ENCODE data around the gene SDHAF3.
A peak's percentile ranks its signal among the peaks of the same experiment; 100 is the strongest.
"Not testable (repeated sequence)": the region's sequence is repeated elsewhere in the genome, so short reads cannot be mapped to it uniquely, and the experiment has no call there.

SDHAF3 gene

DNA sequence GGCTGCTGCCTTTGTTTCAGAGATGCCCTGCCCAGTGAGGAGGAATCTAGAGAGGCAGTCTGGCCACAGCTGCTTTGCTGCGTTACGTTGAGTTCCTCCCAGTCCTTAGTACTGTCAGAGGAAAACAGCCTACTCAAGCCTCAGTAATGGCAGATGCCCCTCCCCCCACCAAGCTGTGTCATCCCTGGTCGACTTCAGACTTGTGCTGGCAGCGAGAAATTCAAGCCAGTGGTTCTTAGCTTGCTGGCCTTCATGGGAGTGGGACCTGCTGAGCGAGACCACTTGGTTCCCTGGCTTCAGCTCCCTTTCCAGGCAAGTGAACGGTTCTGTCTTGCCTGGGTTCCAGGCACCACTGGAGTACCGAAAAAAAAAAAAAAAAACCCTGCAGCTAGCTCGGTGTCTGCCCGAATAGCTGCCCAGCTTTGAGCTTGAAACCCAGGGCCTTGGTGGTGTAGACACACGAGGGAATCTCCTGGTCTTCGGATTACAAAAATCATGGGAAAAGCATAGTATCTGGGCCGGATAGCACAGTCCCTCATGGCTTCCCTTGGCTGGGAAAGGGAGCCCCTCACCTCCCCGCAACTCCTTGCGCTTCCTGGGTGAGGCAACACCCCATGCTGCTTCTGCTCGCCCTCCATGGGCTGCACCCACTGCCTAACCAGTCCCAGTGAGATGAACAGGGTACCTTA, 9.1 kb downstream of the SDHAF3 start:
- DNase-seq, result no peak

DNA sequence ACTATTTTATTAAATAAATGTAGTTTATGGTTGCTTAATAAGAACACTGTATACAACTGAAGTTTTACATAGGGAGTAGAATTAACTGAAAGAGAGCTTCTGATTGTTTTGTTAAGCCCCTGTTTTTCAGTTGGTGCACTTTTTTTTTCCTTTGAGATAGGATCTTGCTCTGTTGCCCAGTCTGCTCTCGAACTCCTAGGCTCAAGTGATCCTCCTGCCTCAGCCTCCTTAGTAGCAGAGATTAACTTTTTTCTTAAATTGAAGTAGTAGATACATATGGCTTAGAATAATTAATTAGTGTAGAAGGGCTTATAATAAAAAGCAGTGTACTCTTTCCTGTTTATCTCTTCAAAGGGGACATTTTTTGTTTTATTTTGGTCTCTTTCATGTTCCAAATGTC, 11.2 kb downstream of the SDHAF3 start:
- DNase-seq, result no peak

DNA sequence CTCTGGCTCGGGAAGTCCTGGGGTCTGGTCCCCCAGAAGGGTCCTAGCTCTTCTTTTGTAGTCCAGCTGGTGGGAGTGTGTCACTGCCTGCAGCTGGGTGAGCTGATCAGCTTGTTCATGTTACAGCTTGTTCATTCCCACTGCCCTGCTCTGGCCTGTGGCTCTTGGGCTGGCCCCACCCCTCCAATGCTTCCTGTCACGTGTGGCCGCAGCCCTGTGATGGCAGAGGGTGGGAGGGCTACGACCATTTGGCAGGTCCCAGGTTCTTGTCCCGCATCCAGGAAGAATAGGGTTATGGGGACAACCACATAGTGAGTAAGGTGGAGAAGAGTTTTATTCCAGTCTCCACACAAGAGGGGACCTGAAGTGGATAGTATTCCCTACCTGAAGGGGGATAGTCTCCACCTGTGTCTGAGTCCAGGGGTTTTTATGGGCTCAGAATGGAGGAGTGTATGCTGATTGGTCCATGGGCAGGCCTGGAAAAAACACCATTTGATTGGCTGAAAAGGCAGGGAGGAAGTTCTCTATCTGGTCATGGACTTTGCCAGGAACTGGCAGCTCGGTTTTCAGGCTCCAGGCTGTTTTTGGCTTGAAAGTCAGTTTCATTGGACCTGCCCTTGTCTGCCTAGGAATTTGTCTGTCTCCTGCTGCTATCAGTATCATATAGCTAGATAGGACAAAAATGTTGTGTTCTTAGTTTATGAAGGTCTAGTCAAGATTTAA, 13.1 kb downstream of the SDHAF3 start:
- no peak for DNase-seq

DNA sequence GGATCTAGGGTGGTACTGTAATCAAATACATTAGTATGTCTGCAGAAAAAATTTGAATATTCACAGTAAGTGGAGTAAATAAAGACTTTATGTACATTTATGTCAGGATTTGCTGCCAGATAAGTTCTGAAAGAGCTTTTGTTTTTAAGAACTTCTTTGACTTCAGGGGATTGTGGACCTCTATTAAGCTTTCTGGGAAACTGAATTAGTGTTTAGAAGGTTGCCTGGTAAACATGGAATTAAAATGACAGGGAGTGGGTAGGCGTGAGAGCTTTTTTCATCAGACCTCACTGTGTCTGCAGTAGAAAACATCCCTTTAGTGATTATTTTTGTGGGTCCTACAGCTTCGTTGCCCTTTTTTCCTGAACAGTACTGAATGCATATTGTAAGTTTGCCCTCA, 15.7 kb downstream of the SDHAF3 start:
- no peak for DNase-seq

DNA sequence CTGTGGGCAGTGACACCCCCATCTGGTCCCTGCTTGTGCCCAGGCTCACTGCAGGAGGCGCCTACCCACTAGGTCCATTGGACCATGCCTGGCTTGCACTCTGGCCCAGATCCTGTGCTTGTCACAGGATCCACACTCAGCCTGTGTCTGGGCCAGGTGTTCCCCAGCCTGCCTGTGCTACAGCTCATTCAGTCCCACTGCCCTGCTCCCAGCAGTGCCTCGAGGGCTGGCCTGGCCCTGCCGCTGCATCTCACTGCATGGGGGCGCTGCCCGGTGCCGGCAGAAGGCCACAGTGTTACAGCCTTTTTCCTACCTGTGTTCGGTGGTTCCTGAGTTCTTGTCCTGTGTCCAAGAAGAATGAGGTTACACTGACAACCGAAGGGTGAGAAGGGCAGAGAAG, 21.3 kb downstream of the SDHAF3 start:
- DNase-seq, result no peak

DNA sequence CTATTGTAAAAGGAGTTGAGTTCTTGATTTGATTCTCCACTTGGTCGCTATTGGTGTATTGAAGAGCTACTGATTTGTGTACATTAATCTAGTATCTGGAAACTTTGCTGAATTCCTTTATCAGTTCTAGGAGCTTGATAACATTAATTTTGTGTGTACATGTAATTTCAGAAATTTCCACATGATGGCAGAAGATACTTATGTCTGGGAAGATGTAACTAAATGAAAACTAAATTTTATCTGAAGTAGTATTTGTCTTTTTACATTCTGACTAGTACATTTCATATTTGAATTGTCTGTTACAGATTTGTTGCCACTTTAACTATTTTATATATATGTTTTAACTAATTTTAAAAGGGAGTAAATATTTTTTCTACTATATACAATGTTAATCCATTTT, 27.6 kb downstream of the SDHAF3 start:
- no peak for DNase-seq

DNA sequence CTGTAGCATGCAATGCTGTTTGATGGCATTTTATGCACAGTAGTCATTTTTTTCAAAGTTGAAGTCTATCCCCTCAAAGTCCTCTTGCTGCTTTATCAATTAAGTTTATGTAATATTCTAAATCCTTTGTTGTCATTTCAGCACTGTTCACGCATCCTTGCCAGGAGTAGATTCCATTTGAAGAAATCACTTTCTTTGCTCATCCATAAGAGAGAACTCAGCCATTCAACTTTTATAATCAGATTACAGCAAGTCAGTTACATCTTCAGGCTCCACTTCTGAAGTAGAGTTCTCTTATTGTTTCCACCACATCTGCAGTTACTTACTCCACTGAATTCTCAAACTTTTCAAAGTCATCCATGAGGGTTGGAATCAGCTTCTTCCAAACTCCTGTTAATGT, 32.3 kb downstream of the SDHAF3 start:
- no peak for DNase-seq

DNA sequence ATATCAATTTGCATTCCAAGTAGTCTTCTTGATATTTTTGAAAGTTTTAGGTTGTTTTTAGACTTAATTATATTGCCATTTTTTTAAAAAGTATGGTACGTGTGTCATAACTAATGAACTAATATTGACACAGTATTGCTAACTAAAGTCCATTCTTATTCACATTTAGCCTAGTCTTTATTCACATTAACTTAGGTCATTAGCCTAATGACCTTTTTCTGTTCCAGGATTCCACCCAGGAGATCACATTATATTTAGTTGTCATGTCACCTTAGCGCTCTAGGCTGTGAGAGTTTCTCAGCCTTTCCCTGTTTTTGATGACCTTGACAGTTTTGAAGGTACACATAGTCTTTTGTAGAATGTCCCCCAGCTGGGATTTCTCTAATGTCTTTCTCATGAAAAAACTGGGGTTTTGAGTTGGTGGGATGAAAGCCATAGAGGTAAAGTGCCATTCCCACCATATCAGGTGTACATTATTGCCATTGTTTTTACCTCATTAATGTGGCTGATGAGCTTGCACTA, 38.5 kb downstream of the SDHAF3 start:
- DNase-seq, result no peak

DNA sequence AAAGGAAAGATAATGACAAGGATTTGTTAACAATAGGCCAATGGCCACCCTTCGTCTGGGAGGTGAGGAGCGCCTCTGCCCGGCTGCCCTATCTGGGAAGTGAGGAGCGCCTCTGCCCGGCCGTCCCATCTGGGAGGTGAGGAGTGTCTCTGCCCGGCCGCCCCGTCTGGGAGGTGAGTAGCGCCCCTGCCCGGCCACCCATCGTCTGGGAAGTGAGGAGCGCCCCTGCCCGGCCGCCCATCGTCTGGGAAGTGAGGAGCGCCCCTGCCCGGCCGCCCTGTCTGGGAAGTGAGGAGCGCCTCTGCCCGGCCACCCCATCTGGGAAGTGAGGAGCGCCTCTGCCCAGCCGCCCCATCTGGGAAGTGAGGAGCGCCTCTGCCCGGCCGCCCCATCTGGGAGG, 42.5 kb downstream of the SDHAF3 start:
- not testable (repeated sequence) for DNase-seq

DNA sequence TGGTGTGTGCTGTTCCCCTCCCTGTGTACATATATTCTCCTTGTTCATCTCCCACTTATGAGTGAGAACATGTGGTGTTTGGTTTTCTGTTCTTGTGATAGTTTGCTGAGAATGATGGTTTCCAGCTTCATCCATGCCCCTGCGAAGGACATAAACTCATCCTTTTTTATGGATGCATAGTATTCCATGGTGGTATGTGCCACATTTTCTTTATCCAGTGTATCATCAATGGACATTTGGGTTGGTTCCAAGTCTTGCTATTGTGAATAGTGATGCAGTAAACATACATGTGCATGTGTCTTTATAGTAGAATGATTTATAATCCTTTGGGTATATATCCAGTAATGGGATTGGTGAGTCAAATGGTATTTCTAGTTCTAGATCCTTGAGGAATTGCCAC, 44.1 kb downstream of the SDHAF3 start:
- not testable (repeated sequence) for DNase-seq

DNA sequence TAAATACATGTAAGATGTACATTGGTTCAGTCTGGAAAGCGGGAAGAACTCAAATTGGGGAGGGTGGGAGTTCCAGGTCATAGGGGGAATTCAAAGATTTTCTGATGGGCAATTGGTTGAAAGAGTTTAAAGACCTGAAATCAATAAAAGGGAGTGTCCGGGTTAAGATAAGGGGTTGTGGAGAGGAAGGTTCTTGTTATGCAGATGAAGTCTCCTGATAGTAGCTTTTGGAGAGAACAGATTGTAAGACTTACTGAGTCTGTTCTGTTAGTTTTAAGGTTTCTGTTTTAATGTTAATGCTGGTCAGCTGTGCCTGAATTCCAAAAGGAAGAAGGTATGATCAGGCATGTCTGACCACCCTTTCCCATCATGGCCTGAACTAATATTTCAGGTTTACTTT, 48.8 kb downstream of the SDHAF3 start:
- no peak for DNase-seq

DNA sequence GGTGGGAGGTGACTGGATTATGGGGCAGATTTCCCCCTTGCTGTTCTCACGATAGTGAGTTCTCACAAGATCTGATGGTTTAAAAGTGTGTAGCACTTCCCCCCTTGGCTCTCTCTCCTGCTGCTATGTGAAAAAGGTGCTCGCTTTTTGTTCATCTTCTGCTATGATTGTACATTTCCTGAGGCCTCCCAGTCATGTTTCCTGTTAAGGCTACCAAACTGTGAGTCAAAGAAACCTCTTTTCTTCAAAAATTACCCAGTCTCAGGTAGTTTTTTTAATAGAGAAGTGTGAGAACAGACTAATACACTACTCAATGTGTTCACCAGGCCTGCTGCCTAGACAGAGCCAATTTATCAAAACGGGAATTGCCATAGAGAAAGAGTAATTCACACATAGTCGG, 49.7 kb downstream of the SDHAF3 start:
- DNase-seq, result no peak

DNA sequence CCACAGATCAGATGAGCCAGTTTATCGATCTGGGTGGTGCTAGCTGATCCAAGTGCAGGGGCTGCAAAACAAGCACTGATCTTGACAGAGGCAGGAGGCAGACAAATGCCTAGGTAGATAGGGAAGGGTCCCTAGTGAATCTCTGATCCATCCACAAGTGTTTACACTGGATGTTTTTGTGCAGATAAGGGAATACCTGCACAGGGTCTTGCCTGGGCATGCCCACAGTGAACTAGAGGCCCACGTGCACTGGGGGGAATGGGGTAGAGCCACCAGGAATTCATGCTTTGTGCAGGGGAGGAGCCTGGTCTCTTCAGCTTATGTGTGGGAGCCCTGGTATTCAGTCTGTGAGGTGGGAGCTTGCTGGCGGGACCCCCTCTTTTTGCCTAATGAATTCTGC, 50.3 kb downstream of the SDHAF3 start:
- DNase-seq, result no peak

DNA sequence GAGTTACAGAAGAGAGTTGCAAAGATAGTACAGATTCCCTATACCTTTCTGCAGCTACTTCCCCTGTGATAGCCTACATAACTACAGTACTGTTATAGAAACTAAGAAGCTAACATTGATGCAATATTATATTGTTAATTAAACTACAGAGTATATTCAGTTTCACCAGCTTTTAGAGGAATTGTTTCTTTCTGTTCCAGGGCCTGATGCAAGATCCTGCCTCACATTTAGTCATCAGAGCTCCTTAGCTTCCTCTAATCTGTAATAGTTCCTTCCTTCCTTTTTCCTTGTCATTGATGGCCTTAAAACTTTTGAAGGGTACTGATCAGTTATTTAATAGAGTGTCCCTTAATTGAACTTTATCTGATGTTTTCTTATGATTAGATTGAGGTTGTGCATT, 56.8 kb downstream of the SDHAF3 start:
- no peak for DNase-seq

DNA sequence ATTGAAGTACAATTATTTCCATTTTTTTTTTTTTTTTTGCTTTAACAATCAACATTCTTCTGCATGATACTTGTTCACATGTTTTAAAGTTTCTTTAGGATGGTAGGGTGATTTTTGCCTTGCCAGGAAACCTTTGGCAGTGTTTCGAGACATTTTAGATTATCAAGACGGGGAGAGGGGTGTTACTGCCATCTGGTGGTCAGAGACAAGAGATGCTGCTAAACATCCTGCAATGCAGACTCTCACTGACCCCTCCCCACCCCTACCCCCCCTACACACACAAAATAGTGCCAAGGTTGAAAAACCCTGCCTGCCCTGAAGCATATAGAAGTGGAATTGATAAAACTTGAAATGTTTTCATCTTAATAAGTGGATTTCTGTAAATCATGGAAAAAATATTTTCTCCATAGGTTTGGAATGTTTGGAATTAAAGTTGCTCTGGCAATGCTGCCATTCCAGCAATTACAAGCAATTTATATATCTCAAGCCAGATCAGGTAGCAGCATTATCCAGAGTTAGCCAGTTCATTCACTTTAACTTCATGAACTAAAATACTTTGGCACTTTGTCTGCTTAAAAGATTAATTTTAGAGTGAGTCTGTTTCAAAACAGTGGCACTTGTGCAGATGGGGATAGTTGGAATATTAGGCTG, 62.1 kb downstream of the SDHAF3 start:
- DNase-seq, result peak; percentile 48

DNA sequence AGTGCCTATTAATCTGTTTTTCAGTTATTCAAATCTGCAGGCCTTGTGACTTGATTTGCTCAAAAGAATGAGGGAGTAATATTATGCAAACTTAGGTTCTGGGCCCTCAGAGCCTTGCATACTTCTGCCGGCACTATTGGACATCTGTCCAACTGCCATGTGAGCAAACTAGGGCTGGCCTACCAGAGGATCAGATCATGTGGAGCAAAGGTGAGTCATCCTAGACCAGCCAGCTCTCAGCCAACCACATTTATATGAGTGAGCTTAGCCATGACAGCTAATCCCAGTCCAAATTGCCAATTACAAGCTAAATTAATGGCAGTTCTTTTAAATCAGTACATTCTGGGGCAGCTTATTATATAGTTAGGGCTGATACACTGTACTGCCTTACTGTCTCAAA, 69.6 kb downstream of the SDHAF3 start:
- no peak for DNase-seq

DNA sequence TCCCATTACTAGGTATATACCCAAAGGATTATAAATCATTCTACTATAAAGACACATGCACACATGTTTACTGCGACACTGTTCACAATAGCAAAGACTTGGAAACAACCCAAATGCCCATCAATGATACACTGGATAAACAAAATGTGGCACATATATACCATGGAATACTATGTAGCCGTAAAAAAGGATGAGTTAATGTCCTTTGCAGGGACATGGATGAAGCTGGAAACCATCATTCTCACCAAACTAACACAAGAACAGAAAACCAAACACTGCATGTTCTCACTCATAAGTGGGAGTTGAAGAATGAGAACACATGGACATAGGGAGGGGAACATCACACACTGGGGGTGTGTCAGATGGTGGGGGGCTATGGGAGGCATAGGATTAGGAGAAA, 78.7 kb downstream of the SDHAF3 start:
- DNase-seq, result not testable (repeated sequence)

DNA sequence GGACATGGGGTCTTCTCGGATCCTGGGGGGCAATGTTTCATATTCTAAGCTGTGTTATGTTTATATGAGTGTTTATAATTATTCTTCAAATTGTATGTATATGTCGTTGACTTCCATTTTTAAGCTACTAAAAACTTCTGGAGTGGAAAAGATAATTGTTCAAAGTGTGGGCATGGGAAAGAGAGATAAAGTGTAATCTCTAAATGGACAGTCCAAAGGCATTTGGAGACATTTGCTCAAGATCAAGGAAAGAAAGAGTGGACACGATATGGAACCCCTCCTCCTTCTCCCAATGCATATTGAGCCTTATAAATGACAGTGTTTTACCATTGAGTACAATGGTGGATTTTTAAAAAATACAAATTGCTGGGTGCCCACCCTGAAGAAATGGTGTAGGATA, 81.1 kb downstream of the SDHAF3 start:
- DNase-seq, result no peak

DNA sequence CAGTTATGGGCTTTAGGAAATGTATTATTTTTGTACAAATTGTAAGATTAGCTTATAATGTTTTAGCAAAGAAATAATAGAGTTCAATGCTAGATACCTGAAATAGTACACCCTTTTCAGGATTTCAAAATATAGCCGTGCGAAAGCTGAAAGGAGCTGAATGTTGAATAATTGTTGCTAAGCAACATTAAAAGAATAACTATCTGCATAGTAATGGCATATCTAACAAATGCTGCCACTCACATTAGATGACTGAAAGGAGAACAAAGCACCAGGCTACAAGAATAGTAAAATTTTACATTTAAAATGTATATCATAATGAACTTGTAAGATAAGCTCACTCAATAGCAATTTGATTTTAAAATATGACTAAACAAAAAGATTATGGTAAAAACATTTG, 82.5 kb downstream of the SDHAF3 start:
- DNase-seq, result no peak

DNA sequence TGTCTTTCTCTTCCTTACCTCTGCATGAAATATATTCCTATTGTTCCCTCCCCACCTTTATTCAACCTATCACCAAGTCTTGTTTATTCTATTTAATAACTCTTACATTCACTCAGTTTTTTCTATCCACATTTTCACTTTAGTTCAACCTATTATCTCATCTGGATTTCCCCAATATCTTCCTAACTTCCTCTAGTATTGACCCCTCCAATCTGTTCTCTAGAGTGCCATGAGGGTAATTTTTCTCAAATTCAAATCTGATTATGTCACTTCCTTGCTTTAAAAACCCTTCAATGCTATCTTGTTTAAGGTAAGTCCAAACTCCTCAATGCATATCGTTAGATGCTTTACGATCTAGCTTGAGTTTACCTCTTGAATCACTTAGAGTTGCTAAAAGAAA, 86.5 kb downstream of the SDHAF3 start:
- no peak for DNase-seq

DNA sequence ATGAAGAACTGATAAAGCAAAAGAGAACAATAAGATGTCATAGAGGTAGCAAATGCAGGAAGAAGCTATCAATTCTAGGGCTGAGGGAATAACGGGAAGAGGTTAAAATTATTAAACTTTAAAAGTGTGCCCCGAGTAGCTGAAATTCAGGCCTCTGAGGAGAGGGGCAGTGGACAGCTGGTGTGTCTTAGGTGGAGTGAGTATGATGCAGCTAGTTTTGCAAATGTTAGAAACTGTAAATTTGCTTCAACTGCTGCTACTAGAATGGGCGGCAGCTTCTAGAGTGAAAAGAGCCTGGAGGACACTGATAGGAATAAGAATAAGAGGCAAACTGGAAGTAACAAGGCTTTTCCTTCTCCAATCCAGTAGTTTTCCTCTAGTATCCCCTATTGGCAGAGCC, 87.3 kb downstream of the SDHAF3 start:
- no peak for DNase-seq

DNA sequence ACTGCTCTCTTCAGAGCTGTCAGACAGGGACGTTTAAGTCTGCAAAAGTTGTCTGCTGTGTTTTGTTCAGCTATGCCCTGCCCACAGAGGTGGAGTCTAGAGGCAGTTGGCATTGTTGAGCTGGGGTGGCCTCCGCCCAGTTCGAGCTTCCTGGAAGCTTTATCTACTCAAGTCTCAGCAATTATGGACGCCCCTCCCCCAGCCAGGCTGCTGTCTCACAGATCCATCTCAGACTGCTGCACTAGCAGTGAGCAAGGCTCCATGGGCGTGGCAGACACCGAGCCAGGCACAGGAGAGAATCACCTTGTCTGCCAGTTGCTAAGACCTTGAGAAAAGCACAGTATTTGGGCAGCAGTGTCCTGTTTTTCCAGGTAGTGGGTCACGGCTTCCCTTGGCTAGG, 98.1 kb downstream of the SDHAF3 start:
- DNase-seq, result no peak

DNA sequence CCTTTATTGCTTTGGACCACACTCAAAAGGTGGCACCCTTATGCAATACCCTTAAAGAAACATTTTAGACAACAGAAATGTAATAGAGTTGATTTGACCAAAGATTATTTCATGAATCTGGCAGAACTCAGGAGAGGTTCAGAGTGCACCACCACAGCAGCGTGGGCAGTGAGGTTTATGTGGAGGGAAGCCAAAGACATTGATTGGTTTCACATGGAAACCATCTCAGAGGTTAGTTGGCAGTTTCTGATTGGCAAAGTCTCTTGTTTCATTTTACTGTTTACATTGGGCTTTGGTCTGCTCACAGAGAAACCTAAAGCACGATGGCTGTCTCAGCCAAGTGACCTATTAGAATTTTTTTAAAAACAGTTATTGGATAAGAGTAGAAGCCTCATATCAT, 101.3 kb downstream of the SDHAF3 start:
- no peak for DNase-seq

DNA sequence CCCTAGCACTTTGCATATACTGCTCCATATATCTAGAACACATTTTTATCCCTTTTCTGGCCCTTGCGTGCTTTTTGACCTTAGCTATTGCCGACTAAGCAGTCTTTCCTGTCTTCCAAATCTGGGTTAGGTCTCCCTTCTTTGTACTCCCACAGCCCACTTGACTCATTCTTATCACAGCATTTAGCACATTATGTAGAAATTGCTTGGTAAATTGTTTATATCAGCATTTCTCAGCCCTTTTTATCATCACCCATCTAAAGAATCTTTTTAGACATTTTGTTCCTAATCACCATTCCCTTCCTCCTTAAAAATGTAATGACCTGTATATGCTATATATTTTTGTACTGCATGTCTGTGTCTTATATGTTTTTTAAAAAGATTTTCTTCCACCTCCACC, 101.7 kb downstream of the SDHAF3 start:
- no peak for DNase-seq

Data from left hindlimb (tissue), 1 donor.